Effector memory CD8-positive, alpha-beta T cell (primary cell): ENCODE data around the gene CCDC73.
A peak's percentile ranks its signal among the peaks of the same experiment; 100 is the strongest.

Experiments
- ATAC-seq: fragments of 150-1000 bp; cut with Tn5 transposase; replicated peaks from 2 replicates; pipeline ENCODE4 v1.10.0; 2021; ENCODE audit warnings: mild to moderate bottlenecking, moderate library complexity
- DNase-seq, 3 experiments: peaks; one replicate each; pipeline ENCODE4 v3.0.0; 2021
- H3K27ac Mint-ChIP-seq, 2 donors: one replicate each; pipeline ENCODE4 v1.8.0; 2022; ENCODE audit warnings: mild to moderate bottlenecking in 2 of 2, mixed read lengths in 2 of 2, moderate library complexity in 2 of 2
- H3K27me3 Mint-ChIP-seq, 2 donors: one replicate each; pipeline ENCODE4 v1.8.0; 2022; ENCODE audit warnings: mixed read lengths in 2 of 2
- H3K36me3 Mint-ChIP-seq: one replicate; pipeline ENCODE4 v1.8.0; 2022; ENCODE audit warnings: mild to moderate bottlenecking, moderate library complexity, mixed read lengths; ENCODE audit not compliant: insufficient read depth
- H3K4me1 Mint-ChIP-seq, 2 donors: one replicate each; pipeline ENCODE4 v1.8.0; 2022; ENCODE audit warnings: low read depth in 2 of 2, mixed read lengths in 2 of 2
- H3K4me3 Mint-ChIP-seq, 2 donors: one replicate each; pipeline ENCODE4 v1.8.0; 2022; ENCODE audit warnings: mild to moderate bottlenecking in 2 of 2, mixed read lengths in 2 of 2, moderate library complexity in 2 of 2
- H3K9me3 Mint-ChIP-seq, 2 donors: one replicate each; pipeline ENCODE4 v1.8.0; 2022; ENCODE audit warnings: mixed read lengths in 2 of 2

Gene CCDC73

DNA sequence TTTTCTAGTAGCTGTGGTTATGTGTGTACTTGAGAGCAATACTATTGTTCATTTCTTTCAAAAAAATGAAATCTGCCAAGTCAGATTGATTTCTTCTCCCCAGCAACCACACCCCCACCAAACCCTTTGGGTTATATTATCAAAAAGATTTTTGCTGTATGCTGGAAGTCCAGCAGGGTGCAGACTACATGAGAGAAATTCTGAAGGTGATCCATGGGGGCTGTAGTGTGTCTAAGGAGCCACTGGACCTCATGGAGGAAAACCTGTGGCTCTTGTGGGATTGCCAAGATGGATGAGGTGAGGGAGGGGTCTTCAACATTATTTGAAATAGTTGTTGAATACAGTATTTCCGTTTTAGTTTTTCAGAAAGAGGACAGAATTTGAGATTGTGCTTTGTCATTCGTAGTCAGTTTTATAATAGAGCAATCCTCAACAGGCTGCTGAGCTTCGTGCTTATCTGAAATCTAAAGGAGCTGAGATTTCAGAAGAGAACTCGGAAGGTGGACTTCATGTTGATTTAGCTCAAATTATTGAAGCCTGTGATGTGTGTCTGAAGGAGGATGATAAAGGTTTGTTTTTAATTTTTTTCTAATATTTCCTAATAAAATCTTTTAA, 207.8 kb downstream of the CCDC73 start:
- peak overlapping the region; percentile 12 to 96 for H3K4me3 Mint-ChIP-seq
- no peaks in the 10 kb centered on the region for H3K27me3 Mint-ChIP-seq
- H3K27ac Mint-ChIP-seq: peak overlapping the region; percentile 98 to 99
- DNase-seq (no peak), ATAC-seq (no peak)
- H3K4me1 Mint-ChIP-seq: peaks cover 26 to 38% of the 10 kb centered on the region in 2 donors
- no peaks in the 10 kb centered on the region for H3K9me3 Mint-ChIP-seq
- peaks cover 68% of the 10 kb centered on the region for H3K36me3 Mint-ChIP-seq

DNA sequence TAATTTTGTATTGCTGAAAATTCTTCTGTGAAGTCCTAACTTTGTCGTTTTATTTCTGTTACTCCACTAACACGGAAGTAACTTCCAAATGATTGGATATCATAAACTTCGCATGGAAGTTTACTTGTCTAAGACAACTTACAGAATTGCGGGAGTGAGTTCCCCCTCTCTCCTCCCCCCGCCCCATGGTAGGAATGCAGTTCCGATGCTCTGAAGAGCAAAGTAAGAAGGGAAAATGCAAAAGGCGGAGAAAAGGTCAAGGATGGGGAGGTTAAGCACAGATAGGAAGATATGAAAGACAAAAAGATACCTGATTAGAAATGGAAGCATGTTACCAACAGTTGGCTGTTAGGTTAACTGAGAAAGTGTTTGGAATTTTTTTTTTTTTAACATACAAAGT, 209.5 kb downstream of the CCDC73 start:
- H3K4me1 Mint-ChIP-seq: peaks cover 26 to 36% of the 10 kb centered on the region in 2 donors
- H3K27ac Mint-ChIP-seq: peak overlapping the region; percentile 98 to 99
- H3K4me3 Mint-ChIP-seq: peak overlapping the region; percentile 96 to 97
- H3K9me3 Mint-ChIP-seq: no peaks in the 10 kb centered on the region
- ATAC-seq (no peak), DNase-seq (no peak)
- no peaks in the 10 kb centered on the region for H3K27me3 Mint-ChIP-seq
- peaks cover 51% of the 10 kb centered on the region for H3K36me3 Mint-ChIP-seq

- peak; percentile 96 for ATAC-seq
- Mint-ChIP-seq H3K9me3 (no peaks in the 10 kb centered on the region), H3K4me3 (peak within 1 kb of the TSS; percentile 96 to 97), H3K36me3 (peaks cover 41% of the 10 kb centered on the region), H3K27ac (peak within 1 kb of the TSS; percentile 98 to 99), H3K27me3 (no peaks in the 10 kb centered on the region), H3K4me1 (peaks cover 26 to 36% of the 10 kb centered on the region in 2 donors)
- DNase-seq: peak; percentile 93 to 94 (median 94)
These were observed 210.8 kb downstream of the CCDC73 start, which contains the start of gene EIF3M for GRCh38 chr11:32583459-32584271. TSS of gene EIF3M (plus strand) at chr11:32583831. CDS start at chr11:32583888, 57 bp downstream.

GRCh38 chr11:32581556-32581955, 212.9 kb downstream of the CCDC73 start:
- Mint-ChIP-seq H3K4me3 (no peak overlapping the region), H3K36me3 (peaks cover 32% of the 10 kb centered on the region), H3K9me3 (no peaks in the 10 kb centered on the region), H3K27ac (no peak overlapping the region), H3K4me1 (peaks cover 21 to 25% of the 10 kb centered on the region in 2 donors), H3K27me3 (no peaks in the 10 kb centered on the region)
- DNase-seq: no peak
- ATAC-seq: no peak

- ATAC-seq (no peak), DNase-seq (no peak)
- Mint-ChIP-seq H3K4me3 (no peak overlapping the region), H3K27me3 (no peaks in the 10 kb centered on the region), H3K36me3 (peaks cover 28% of the 10 kb centered on the region), H3K9me3 (no peaks in the 10 kb centered on the region), H3K27ac (no peak overlapping the region), H3K4me1 (peaks cover 17 to 20% of the 10 kb centered on the region in 2 donors)
These were observed 213.5 kb downstream of the CCDC73 start for GRCh38 chr11:32580967-32581366.

DNA sequence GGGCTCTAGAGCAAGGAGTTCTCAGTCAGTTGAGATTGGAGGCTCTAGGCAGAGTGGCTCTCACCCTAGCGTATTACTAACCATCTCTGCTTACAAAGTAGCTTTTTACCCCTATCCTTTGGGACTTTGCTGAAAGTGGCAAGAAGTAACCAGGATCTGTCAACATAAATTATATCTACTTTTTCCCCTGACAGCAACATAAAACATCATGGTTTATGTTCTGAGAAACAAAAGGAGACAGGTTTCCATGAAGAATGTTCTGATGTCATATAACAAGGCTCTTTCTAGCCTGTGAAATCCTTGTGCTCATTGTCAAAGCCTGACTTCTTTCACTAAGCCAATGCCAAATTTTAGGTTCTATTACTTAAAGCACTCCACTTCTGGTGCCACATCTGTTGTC, 218.0 kb downstream of the CCDC73 start:
- H3K9me3 Mint-ChIP-seq: no peaks in the 10 kb centered on the region
- no peak overlapping the region for H3K4me3 Mint-ChIP-seq
- H3K4me1 Mint-ChIP-seq: no peaks in the 10 kb centered on the region
- no peak for ATAC-seq
- DNase-seq: no peak
- peaks cover 3 to 20% of the 10 kb centered on the region in 2 donors for H3K27me3 Mint-ChIP-seq
- H3K36me3 Mint-ChIP-seq: no peaks in the 10 kb centered on the region
- H3K27ac Mint-ChIP-seq: no peak overlapping the region

DNA sequence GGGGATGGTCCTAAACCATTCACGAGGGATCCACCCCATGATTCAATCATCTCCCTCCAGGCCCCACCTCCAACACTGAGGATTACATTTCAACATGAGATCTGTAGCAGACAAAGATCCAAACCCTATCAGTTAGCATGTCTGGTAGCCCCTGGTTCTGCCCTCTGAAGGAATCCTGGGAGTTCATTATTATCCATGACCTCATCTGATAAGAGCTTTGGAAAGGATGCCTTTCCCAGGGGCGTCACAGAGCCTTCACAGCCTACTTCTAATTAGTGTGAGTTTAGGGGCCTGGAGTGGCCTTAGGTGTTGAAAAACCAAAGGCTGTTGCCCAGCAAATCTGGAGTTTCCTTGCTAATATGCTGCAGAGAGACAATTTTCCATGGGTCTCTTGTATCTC, 219.4 kb downstream of the CCDC73 start:
- H3K4me3 Mint-ChIP-seq: no peak overlapping the region
- H3K27me3 Mint-ChIP-seq: peaks cover 16 to 34% of the 10 kb centered on the region in 2 donors
- H3K36me3 Mint-ChIP-seq: no peaks in the 10 kb centered on the region
- no peak for ATAC-seq
- no peaks in the 10 kb centered on the region for H3K9me3 Mint-ChIP-seq
- H3K4me1 Mint-ChIP-seq: no peaks in the 10 kb centered on the region
- no peak for DNase-seq
- H3K27ac Mint-ChIP-seq: no peak overlapping the region

- Mint-ChIP-seq H3K27ac (no peak overlapping the region), H3K4me1 (no peaks in the 10 kb centered on the region), H3K4me3 (no peak overlapping the region), H3K27me3 (peaks cover 16 to 35% of the 10 kb centered on the region in 2 donors), H3K36me3 (no peaks in the 10 kb centered on the region), H3K9me3 (no peaks in the 10 kb centered on the region)
- DNase-seq (no peak), ATAC-seq (no peak)
These were observed 220.0 kb downstream of the CCDC73 start for GRCh38 chr11:32574421-32574820.

- no peak overlapping the region for H3K4me3 Mint-ChIP-seq
- no peaks in the 10 kb centered on the region for H3K9me3 Mint-ChIP-seq
- no peak overlapping the region for H3K27ac Mint-ChIP-seq
- no peak for ATAC-seq
- no peaks in the 10 kb centered on the region for H3K36me3 Mint-ChIP-seq
- H3K4me1 Mint-ChIP-seq: no peaks in the 10 kb centered on the region
- no peak for DNase-seq
- H3K27me3 Mint-ChIP-seq: peaks cover 16 to 35% of the 10 kb centered on the region in 2 donors
These were observed 221.2 kb downstream of the CCDC73 start for GRCh38 chr11:32573228-32573627.

DNA sequence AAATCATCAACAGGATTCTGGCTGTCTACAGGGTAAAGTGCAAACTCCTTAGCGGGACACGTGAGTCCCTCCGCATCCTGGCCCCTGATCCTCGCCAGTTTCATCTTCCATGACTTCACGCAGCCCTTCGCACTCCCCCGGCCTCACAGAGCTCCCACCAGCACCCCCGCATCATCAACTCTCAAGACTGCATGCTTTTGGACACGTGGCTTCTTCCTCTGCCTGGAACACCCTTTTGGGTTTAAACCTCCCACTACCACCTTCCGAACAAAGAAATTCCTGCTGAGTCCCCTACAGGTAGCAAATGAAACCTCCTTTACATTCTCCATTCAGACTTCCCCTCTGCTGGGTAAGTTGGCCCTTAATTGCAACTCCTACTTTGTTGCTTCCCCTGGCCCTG, 223.4 kb downstream of the CCDC73 start:
- no peaks in the 10 kb centered on the region for H3K36me3 Mint-ChIP-seq
- DNase-seq (no peak), ATAC-seq (no peak)
- no peak overlapping the region for H3K4me3 Mint-ChIP-seq
- H3K27me3 Mint-ChIP-seq: peaks cover 16 to 35% of the 10 kb centered on the region in 2 donors
- peaks cover 2 to 11% of the 10 kb centered on the region in 2 donors for H3K4me1 Mint-ChIP-seq
- no peaks in the 10 kb centered on the region for H3K9me3 Mint-ChIP-seq
- no peak overlapping the region for H3K27ac Mint-ChIP-seq

GRCh38 chr11:32569313-32569881, 225.1 kb downstream of the CCDC73 start:
- no peaks in the 10 kb centered on the region for H3K36me3 Mint-ChIP-seq
- no peak overlapping the region for H3K4me3 Mint-ChIP-seq
- peaks cover 16 to 35% of the 10 kb centered on the region in 2 donors for H3K27me3 Mint-ChIP-seq
- no peak overlapping the region for H3K27ac Mint-ChIP-seq
- DNase-seq (no peak), ATAC-seq (no peak)
- H3K9me3 Mint-ChIP-seq: no peaks in the 10 kb centered on the region
- H3K4me1 Mint-ChIP-seq: peaks cover 2 to 12% of the 10 kb centered on the region in 2 donors

DNA sequence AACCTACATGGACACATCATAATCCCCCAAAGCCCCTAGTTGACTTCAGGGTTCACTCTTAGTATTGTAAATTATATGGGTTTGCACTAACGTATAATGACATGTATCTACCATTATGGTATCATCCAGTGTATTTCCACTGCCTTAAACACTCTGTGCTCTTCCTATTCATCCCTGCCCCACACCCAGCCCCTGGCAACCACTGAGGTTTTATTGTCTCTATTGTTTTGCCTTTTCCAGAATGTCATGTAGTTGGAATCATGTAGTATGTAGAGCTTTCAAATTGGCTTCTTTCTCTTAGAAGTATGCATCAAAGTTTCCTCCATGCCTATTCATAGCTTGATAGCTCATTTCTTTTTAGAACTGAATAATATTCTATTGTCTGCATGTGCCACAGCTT, 227.3 kb downstream of the CCDC73 start:
- no peaks in the 10 kb centered on the region for H3K9me3 Mint-ChIP-seq
- H3K27ac Mint-ChIP-seq: no peak overlapping the region
- peak overlapping the region in 1 of 2 donors; percentile 33 for H3K4me3 Mint-ChIP-seq
- peaks cover 16 to 22% of the 10 kb centered on the region in 2 donors for H3K27me3 Mint-ChIP-seq
- peaks cover 2 to 12% of the 10 kb centered on the region in 2 donors for H3K4me1 Mint-ChIP-seq
- ATAC-seq (no peak), DNase-seq (no peak)
- no peaks in the 10 kb centered on the region for H3K36me3 Mint-ChIP-seq

- no peaks in the 10 kb centered on the region for H3K36me3 Mint-ChIP-seq
- H3K27me3 Mint-ChIP-seq: peaks cover 14 to 16% of the 10 kb centered on the region in 2 donors
- peak overlapping the region; percentile 22 to 33 for H3K27ac Mint-ChIP-seq
- no peaks in the 10 kb centered on the region for H3K9me3 Mint-ChIP-seq
- peak overlapping the region; percentile 33 to 51 for H3K4me3 Mint-ChIP-seq
- ATAC-seq (no peak), DNase-seq (no peak)
- H3K4me1 Mint-ChIP-seq: peaks cover 2 to 12% of the 10 kb centered on the region in 2 donors
These were observed 227.9 kb downstream of the CCDC73 start for GRCh38 chr11:32566517-32566916.
